Neural crest cell (in vitro differentiated cells): Measurements from ENCODE around the gene GRIA2. TPM values are rescaled to one million over a fixed set of nuclear protein-coding genes. Genes with fewer than 3 reads are reported as not detected.
"Not testable (repeated sequence)": the region's sequence is repeated elsewhere in the genome, so short reads cannot be mapped to it uniquely, and the experiment has no call there.

Source experiments
- DNase-seq: peaks from one replicate; pipeline ENCODE4 v3.0.0; 2021; ENCODE audit warnings: low read depth, mixed read lengths, low spot score
- H3K27ac Mint-ChIP-seq: one replicate; pipeline ENCODE4 v1.8.0; 2021; ENCODE audit warnings: mild to moderate bottlenecking, mixed read lengths; ENCODE audit not compliant: unreplicated experiment
- H3K27me3 Mint-ChIP-seq: 2 replicates; pipeline ENCODE4 v1.8.0; 2021; ENCODE audit warnings: low read depth, mild to moderate bottlenecking, mixed read lengths
- H3K36me3 Mint-ChIP-seq: 2 replicates; pipeline ENCODE4 v1.8.0; 2021; ENCODE audit warnings: low read depth, mild to moderate bottlenecking, mixed read lengths
- H3K4me1 Mint-ChIP-seq: 2 replicates; pipeline ENCODE4 v1.8.0; 2021; ENCODE audit warnings: mixed read lengths
- H3K4me3 Mint-ChIP-seq: one replicate; pipeline ENCODE4 v1.8.0; 2021; ENCODE audit warnings: mild to moderate bottlenecking, mixed read lengths
- H3K9me3 Mint-ChIP-seq: 2 replicates; pipeline ENCODE4 v1.8.0; 2021; ENCODE audit warnings: mixed read lengths
- CTCF ChIP-seq: fragments of 200-600 bp; sonication (generic); conservative IDR thresholded peaks from 2 replicates; pipeline ENCODE4 v1.5.0; 2021; ENCODE audit warnings: antibody characterized with exemption, mild to moderate bottlenecking
- total RNA-seq: library from RNA; stranded (reverse); gene quantifications from 2 replicates; pipeline ENCODE4 v1.2.1, GENCODE V29; 2021

GRIA2 gene
- total RNA-seq, 1 donor from 2014 or later = 2.7 TPM

- Mint-ChIP-seq H3K9me3 (no peaks in the 10 kb centered on the region), H3K36me3 (no peaks in the 10 kb centered on the region), H3K27me3 (peaks cover 36% of the 10 kb centered on the region), H3K4me3 (no peak overlapping the region), H3K4me1 (peaks cover 16% of the 10 kb centered on the region), H3K27ac (no peak overlapping the region)
- no peak for TF ChIP-seq CTCF
- DNase-seq = no peak
Observed at GRCh38 chr4:157226601-157227000, 6.1 kb downstream of the GRIA2 start.

GRCh38 chr4:157231525-157231924 is 11.0 kb downstream of the GRIA2 start:
- no peaks in the 10 kb centered on the region for H3K9me3 Mint-ChIP-seq
- DNase-seq = no peak
- no peak overlapping the region for H3K4me3 Mint-ChIP-seq
- no peak overlapping the region for H3K27ac Mint-ChIP-seq
- peaks cover 7% of the 10 kb centered on the region for H3K27me3 Mint-ChIP-seq
- no peaks in the 10 kb centered on the region for H3K4me1 Mint-ChIP-seq
- no peak for TF ChIP-seq CTCF
- no peaks in the 10 kb centered on the region for H3K36me3 Mint-ChIP-seq

GRCh38 chr4:157242871-157243270 is 22.3 kb downstream of the GRIA2 start:
- no peak overlapping the region for H3K4me3 Mint-ChIP-seq
- H3K9me3 Mint-ChIP-seq = no peaks in the 10 kb centered on the region
- TF ChIP-seq CTCF = no peak
- DNase-seq = no peak
- H3K27ac Mint-ChIP-seq = no peak overlapping the region
- H3K27me3 Mint-ChIP-seq = no peaks in the 10 kb centered on the region
- H3K36me3 Mint-ChIP-seq = no peaks in the 10 kb centered on the region
- H3K4me1 Mint-ChIP-seq = peaks cover 6% of the 10 kb centered on the region

- Mint-ChIP-seq H3K36me3 (no peaks in the 10 kb centered on the region), H3K27ac (no peak overlapping the region), H3K4me1 (peaks cover 6% of the 10 kb centered on the region), H3K4me3 (no peak overlapping the region), H3K9me3 (no peaks in the 10 kb centered on the region), H3K27me3 (no peaks in the 10 kb centered on the region)
- TF ChIP-seq CTCF = no peak
- no peak for DNase-seq
Observed at GRCh38 chr4:157244348-157244747, 23.8 kb downstream of the GRIA2 start.

GRCh38 chr4:157245351-157245750 is 24.8 kb downstream of the GRIA2 start:
- no peak overlapping the region for H3K27ac Mint-ChIP-seq
- no peak overlapping the region for H3K4me3 Mint-ChIP-seq
- no peaks in the 10 kb centered on the region for H3K36me3 Mint-ChIP-seq
- H3K27me3 Mint-ChIP-seq = no peaks in the 10 kb centered on the region
- DNase-seq = no peak
- H3K9me3 Mint-ChIP-seq = no peaks in the 10 kb centered on the region
- H3K4me1 Mint-ChIP-seq = peaks cover 6% of the 10 kb centered on the region
- no peak for TF ChIP-seq CTCF

GRCh38 chr4:157246964-157247363 is 26.4 kb downstream of the GRIA2 start:
- no peak for DNase-seq
- H3K4me1 Mint-ChIP-seq = peaks cover 6% of the 10 kb centered on the region
- TF ChIP-seq CTCF = no peak
- H3K4me3 Mint-ChIP-seq = no peak overlapping the region
- no peaks in the 10 kb centered on the region for H3K9me3 Mint-ChIP-seq
- H3K27me3 Mint-ChIP-seq = no peaks in the 10 kb centered on the region
- no peaks in the 10 kb centered on the region for H3K36me3 Mint-ChIP-seq
- H3K27ac Mint-ChIP-seq = peak overlapping the region; percentile 48

GRCh38 chr4:157258165-157258564 is 37.6 kb downstream of the GRIA2 start:
- H3K36me3 Mint-ChIP-seq, H3K27ac Mint-ChIP-seq, H3K4me1 Mint-ChIP-seq, H3K27me3 Mint-ChIP-seq, H3K4me3 Mint-ChIP-seq, DNase-seq: not testable (repeated sequence)
- peaks cover 14% of the 10 kb centered on the region for H3K9me3 Mint-ChIP-seq
